Adipose tissue (tissue), 3 donors: ENCODE data around the gene NDRG3. TPM values are rescaled to one million over a fixed set of nuclear protein-coding genes. Genes with fewer than 3 reads are reported as not detected.

Source experiments
- H3K27ac ChIP-seq: one replicate; pipeline ENCODE4 v1.5.1; 2013; ENCODE audit warnings: low read depth, low read length
- WGBS, 3 donors: extraction: QIAGEN DNeasy Blood & Tissue Kit; methylation state at CpG; one replicate each; pipeline ENCODE4 v1.1.7; 2013; 5-methylcytosine and 5-hydroxymethylcytosine counted together
- polyA plus RNA-seq, 3 donors: library from polyadenylated mRNA; stranded (reverse); fragments of 200-250 nt; gene quantifications; one replicate each; pipeline ENCODE4 v1.2.3, GENCODE V29; 2013
- donor health status: healthy with polysubstance abuse.
- donor health status: Bipolar disorder and iron deficiency.
- donor health status: healthy.

The NDRG3 gene
- polyA plus RNA-seq: 10 to 100 TPM in 1 of 3 donors, 1 to 10 TPM in 2; 8.4 to 24.4 (median 9.0) TPM

DNA sequence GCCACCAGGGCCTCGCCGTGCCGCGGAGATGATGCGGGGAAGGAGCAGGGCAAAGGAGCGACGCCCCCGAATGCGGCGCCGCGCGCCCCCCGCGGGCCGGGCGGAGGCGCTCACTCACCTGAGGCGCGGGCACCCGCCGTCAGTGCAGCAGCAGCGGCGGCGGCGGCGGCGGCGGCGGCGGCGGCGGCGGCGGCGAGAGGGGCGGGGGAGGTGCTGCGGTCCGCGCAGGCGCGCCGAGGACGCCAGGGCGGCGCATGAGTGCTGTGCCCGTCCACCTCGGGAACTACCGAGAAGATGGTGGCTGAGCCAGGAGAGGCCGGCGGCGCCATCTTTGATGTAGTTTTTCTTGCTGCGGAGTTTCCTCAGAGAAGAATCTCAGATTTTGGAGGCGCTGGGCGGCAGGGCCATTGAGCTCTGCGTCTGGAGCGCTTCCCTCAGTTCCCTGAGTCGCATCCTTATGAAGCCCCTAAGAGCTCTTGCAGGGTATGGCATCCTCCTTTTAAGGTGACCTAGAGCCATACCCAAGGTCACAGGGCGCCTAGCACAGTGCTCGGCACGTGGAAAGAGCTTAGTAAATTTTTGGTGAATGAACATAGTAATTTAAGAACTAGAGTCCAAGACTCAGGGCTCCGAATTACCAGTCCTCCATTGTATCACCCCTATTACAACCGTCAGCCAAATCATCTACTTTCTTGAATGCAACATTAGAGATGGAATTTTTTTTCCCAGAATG lies at the start of gene NDRG3:
Gene NDRG3, minus strand, starts transcription at position 164 of the 733 bp plus-strand sequence. CDS start 24,355 bp downstream, outside the sequence.
- no peak within 1 kb of the TSS for H3K27ac ChIP-seq
- 3% methylated on average over 45 to 63 of the region's 63 CpGs for WGBS, 3 donors

DNA sequence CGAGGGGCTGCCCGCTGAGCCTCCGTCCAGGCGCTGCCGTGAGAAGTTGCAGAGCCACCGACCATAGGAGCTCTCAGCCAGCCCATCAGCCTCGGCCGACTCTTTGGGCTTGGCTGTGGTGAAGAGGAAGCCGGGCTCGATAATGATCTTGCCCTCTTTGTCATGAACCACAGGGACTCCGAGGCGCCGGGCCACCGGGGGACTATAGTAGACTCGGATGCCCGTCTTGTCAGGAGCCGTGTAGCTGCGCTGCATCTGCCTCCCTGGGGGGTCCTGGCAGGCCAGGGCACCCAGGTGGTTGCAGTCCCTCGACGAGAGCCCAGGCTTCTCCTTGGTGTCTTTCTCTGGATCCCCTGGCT lies 48.2 kb upstream of the NDRG3 start:
- H3K27ac ChIP-seq: no peak overlapping the region
- WGBS, 3 donors: 90 to 95% (median 93%) methylated on average over 20 of the region's 20 CpGs

DNA sequence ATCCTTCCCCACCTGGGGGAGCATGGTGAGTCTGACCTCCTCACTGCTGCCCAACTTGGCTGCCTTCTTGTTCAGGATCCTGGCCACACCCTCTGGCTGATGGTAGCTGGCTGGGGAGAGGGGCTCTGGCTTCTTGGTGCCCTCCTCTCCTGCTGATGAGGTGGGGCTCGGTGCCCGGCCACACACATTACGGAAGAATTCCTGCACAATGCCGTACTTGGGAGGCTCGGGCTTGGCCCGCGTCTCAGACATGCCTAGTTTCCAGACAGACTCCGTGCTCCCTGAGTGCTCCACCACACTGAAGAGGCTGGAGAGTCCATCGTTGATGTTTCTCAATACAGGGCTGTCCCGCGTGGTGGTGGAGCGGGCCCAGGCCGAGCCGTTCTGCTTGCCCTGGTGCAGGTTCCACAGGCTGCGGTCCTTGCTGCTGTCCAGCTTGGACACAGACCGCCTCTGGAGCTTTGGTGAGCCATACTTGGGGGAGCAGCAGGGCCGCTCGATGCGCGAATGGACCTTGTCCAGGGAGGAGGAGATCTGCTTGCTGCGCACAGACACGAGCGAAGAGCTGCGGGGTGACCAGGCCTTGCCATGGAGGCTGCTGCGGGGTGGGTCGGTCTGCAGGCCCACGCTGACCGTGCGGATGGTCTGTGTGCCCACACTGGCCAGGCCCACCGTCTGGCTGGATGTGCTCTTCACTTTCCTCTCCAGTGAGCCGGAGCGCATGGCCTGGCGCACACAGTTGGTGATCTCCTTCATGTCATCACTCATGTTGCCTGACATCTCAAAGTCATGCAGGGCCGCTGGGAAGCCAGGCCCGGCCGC lies 47.6 kb upstream of the NDRG3 start:
- no peak overlapping the region for H3K27ac ChIP-seq
- WGBS, 3 donors: 94 to 95% (median 95%) methylated on average over 32 to 36 of the region's 36 CpGs

DNA sequence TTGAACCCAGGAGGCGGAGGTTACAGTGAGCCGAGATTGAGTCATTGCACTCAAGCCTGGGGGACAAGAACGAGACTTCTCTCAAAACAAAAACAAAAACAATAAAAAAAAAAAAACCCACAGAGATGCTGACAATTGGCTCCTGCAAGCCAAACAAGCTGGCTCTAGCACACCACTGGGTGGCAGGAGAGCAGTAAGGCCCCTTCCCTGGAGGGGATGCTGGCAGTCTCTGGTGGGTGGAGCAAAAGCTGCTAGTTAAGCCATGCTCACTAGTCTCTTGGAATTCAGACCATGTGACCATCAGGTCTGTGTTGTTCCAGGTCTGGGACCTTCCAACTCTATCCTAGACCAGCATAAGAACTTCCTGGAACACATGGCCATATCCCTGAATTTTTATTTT lies 46.5 kb upstream of the NDRG3 start:
- 74 to 90% (median 80%) methylated on average over 3 of the region's 3 CpGs for WGBS, 3 donors
- no peak overlapping the region for H3K27ac ChIP-seq

DNA sequence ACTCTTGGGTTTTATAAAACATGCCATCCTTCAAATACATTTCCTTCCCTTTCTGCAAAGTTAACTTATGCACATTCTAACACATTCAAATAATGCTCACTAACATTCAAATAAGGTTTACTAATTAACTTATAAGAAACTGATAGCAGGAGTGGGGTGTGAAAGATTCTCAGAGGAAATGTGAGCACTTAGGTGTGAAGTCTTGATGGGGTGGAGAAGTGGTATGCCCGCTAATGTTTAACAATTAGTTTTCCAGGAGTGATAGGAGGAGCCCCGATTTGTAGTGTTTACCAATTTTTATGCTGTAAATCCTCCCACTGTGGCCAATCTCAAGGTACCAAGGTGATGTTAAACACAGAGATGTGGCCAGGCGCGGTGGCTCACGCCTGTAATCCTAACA lies 46.0 kb upstream of the NDRG3 start:
- WGBS, 3 donors: 88 to 95% (median 92%) methylated on average over 5 of the region's 5 CpGs

DNA sequence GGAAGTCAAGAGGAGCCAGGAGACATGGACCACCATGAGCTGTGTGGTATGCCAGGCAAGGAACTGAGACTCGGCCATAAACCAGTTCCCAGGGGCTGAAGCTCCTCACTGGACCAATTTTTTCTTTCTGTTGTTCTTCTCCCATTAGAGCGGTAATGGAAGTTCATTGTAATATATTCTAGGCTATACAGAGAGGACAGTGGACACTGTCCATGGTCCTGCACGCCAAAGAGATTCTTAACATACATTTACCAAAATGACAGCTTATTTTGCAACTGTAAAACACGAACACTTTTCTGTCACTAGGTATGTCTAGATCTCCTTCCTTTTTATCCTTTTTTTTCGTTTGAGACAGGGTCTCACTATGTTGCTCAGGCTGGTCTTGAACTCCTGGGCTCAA lies 40.8 kb upstream of the NDRG3 start:
- no peak overlapping the region for H3K27ac ChIP-seq
- WGBS, 3 donors: 81 to 91% (median 87%) methylated on average over 5 of the region's 5 CpGs

More for the DNA sequence above, 46.0 kb upstream of the NDRG3 start:
- H3K27ac ChIP-seq: no peak overlapping the region

DNA sequence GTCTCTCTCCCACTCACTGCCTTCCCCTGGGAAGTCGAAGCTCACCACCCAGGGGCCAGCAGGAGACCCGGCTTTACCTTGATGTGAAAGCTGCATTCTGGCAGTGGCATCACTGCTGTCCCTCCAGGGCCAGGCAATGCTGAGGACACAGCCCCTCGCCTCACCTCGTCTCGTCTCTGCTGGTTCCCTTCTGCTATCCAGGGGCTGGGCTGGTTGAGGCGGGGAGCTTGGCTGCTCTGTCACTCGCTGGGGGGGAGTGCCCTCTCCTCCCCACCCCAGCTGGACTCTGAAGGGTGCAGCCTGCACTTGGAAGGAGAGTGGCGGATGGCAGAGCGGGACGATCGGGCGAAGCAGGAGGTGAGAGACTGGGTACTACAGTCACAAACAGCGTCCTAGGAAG lies 40.4 kb upstream of the NDRG3 start:
- 94 to 99% (median 96%) methylated on average over 13 of the region's 13 CpGs for WGBS, 3 donors
- no peak overlapping the region for H3K27ac ChIP-seq

DNA sequence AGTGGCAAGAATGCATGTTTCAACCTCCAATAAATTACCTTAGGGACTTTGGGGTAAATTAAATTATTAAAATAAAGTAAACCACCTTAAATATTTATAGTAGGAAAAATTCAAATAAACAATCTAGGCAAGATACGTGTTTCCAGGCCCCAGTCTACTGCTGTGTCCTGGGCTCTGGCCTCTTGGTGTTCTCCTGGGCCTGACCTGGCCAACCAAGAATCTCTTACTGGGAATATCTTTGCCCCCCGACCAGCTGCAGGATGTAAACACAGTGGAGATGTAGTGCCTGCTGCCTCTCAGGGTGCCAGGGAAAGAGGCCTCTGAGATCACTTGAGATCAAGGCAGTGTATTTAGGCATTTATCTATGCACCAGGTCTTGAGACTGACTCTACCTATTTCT lies 39.4 kb upstream of the NDRG3 start:
- H3K27ac ChIP-seq: no peak overlapping the region
- WGBS, 3 donors: 76 to 86% (median 85%) methylated on average over 2 of the region's 2 CpGs

DNA sequence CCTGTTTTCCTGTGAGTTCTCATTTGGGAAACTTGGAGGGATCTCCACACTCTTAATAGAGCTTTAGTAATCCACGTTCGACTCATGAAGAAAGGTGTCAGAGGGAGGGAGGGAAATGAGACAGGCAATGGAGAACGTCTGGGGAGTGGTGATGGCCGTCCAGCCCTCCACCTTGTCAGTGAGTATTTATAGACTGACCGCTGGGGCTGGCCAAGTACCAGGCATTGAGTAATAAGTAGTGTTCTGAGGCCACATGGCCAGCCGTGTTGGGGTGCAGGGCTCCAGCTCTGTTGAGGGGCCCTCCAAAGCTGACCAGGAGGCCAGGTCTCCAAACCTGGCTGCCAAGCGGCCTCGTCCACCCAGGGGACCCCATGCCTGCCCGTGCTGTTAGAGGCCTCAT lies 39.0 kb upstream of the NDRG3 start:
- WGBS, 3 donors: 71 to 83% (median 74%) methylated on average over 9 of the region's 9 CpGs
- no peak overlapping the region for H3K27ac ChIP-seq

DNA sequence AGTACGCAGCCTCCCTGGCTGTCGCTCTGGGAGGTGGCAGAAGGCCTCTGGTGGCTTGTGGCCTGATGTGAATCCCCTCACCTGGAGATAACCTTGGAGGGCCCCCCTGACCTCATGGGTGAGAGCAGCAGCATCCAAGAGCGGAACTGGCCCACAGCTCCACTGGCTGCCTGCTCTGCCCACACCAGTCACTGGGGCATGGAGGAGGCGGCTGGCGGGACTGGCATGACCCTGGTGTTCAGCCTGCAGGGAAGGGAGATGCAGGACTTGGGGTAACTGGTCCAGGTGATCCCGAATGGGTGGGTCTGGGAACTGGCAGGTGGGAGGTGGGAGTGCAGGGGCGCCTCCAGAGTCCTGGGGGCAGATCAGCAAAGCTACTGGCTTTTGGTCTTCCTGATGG lies 38.2 kb upstream of the NDRG3 start:
- 94 to 97% (median 95%) methylated on average over 7 of the region's 7 CpGs for WGBS, 3 donors
- H3K27ac ChIP-seq: no peak overlapping the region

DNA sequence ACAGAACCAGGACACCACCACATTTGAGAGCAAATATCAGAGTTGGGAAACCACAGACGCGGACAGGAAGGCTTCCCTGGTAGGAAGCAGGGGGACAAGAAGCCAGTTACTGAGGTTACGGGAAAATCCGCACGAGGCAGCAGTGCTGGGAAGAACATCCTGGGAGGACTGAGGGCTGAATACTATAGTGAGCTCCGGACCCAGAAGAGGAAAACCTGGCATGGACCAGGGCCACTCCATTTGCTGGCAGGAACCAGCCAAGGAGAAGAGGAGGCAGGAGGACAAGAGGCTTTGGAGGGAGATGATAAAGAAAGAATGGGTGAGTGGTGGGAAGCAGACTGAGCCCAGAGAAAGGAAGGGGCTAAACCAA lies 33.8 kb upstream of the NDRG3 start:
- WGBS, 3 donors: 60 to 75% (median 67%) methylated on average over 6 of the region's 6 CpGs
- no peak overlapping the region for H3K27ac ChIP-seq

DNA sequence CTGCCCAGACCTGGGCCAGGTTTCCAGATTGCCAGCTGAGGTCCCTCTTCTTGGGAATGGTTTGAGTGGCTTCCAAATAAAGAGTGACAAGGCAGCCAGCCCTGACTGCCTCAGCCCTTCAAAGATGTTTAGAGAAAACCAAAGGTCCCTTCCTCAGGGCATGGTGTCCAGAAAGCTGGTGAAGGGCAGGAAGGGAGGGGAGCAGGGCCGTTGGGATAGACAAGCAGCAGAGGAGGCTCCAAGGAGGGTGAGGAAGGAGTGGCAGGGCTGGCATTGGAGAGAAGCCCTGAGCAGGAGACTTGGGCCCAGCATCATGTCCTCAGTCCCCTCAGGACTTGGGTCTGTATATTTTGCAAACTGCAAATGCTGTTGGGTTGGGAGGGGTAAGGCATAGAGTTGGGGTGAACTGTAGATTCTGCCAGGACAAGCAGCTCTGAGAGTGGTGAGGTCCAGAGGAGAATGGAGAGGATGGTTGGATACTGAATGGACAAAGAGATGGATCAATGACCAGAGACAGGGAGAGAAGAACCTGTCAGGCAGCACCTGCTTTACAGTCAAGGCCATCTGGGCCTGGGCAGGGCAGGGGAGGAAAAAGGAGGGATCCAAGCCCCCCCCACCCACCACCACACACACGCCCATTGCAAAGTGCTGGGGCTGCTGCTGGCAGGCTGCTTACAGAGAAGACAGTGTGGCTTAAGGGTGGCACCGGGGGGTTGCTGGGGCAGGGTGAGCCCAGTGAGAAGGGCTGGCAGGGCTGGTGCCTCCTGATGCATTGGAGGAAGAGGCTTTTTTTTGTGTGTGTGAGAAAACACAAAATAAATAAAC lies 33.2 kb upstream of the NDRG3 start:
- 58 to 82% (median 67%) methylated on average over 3 of the region's 3 CpGs for WGBS, 3 donors
- H3K27ac ChIP-seq: no peak overlapping the region

DNA sequence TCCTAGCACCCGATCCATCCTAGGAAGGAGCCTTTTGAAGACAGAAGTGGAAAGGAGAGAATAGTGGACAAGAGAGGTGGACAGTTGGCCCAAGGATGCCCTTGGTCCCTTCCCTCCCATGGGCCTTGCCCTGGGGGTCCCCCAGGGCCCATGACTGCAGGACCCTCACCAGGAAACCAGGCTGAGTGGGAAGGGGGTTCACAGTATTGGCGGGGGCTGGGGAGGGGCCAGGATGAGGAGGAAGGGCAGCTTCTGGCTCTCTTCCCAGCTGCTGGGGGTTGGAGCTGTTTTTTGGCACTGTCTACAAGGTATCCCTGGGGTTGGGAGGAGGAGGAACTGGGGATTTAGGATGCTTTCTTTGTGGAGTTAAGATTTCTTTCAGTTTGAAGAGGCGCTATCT lies 31.7 kb upstream of the NDRG3 start:
- no peak overlapping the region for H3K27ac ChIP-seq
- 62 to 71% (median 68%) methylated on average over 3 of the region's 3 CpGs for WGBS, 3 donors

DNA sequence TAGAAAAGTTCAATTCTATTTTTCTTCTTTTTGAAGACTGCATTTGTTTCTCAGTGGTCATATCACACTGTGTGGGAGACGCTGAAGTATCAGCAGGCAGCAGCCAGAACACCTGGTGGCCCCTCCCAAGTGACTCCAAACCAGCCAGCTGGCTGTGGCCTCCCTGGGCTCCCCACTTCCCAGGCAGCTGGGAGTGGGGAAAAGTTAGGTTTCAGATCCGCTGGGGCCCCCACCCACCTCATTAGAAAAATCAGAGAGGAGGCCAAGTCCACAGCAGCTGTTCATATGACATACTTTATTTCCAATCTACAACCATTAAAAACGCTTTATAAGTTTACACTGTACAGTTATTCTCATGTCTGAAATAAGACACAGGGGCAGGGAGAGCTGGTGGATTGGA lies 31.3 kb upstream of the NDRG3 start:
- 56 to 74% (median 70%) methylated on average over 3 of the region's 3 CpGs for WGBS, 3 donors
- no peak overlapping the region for H3K27ac ChIP-seq

DNA sequence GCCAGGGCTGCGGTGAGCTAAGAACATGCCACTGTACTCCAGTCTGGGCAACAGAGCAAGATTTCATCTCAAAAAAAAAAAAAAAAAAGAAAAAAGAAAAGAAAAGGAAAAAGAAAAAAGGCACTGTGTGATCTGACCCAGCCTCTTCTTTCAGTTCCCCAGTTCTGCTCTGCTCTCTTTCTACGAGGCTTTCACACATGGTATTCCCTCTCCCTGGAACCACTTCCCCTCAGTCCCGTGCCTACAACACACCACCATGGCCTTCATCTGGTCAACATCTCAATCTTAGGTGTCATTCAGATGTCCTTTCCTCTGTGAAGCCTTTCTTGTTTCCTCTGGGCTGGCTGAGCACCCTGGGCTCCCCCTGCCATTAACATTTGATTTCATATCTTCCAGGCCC lies 29.9 kb upstream of the NDRG3 start:
- 78 to 93% (median 92%) methylated on average over 3 of the region's 3 CpGs for WGBS, 3 donors
- H3K27ac ChIP-seq: no peak overlapping the region

DNA sequence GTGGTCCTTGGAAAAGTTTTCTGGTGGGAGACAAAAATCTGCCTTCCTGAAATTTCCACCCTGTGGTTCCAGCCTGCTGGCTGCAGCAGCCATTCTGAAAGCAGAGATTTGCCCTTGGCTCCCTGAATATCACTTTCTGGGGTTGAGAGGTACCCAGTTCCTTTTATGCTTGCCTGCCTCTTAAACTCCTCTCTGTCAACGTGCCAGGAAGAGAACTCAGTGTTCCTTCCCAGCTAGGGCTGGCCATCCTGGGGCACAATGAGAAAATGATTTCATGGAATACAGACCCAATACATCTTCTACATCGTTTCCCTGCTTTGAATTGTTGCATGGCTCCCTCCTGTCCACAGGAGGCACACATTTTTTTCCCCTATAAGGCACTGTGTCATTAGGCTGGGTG lies 29.3 kb upstream of the NDRG3 start:
- 47 to 80% (median 66%) methylated on average over 2 of the region's 2 CpGs for WGBS, 3 donors
- H3K27ac ChIP-seq: no peak overlapping the region

DNA sequence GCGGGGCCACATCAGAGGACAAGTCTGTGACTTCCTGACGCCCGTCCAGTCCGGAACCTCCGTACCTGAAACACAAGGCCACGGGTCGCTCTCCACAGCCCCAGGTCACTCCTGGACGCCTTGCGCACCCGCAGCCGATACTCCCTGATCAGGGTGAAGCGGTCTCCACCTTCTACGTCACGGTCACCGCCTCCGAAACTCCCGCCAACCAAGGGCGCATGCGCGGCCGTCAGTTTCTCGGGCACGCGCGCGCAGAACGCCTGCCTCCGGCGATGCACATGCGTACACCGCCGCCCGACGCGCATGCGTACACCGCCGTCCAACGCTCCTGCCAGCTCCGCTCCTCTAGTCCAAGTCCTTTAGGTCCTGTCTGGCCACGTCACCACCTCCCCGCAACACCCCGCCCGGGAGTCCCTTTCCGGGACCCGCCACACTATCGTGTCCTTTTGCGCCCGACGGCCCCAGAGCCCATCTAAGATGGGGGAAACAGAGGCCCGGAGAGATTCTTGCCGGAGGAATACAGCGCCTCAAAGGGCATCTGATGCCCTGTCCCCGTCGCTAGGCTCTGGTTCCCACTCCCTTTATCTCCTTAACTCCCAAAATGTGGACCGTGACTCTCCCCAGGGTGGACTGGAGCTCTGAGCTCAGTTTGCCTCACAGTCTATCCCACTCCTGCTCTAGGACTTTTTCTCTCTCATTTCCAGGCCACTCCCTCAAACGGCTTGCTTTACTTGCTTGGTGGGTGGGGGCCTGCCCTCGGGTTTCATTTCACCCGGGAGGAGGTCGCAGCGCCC lies 27.9 kb upstream of the NDRG3 start, which contains the start of gene DSN1:
Gene DSN1, minus strand, starts transcription at position 167 of the 794 bp plus-strand sequence. CDS start 2,305 bp downstream, outside the sequence.
- H3K27ac ChIP-seq: peak within 1 kb of the TSS; percentile 90
- WGBS, 3 donors: 0 to 1% (median 1%) methylated on average over 54 to 61 of the region's 61 CpGs

DNA sequence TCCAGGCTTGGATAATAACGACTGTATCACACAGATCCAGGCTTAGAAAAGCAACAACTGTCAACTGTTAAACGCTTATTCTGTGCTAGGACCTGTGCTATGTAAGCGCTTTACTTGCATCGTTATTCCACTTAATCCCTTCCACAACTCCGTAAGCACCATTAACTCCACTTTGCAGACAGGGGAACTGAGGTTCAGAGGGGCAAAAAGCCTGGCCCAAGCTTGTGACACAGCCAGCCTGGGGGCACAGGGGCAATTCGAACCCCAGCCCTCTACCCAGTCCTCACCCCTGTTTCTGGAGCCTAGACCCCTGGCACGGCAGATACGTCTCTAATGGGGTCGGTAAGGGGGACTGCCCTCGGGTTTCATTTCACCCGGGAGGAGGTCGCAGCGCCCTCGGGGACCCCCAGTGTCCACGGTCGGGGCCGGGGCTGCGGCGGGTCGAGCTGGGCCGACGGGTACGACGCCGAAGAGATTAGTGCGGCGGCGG lies 27.3 kb upstream of the NDRG3 start:
- H3K27ac ChIP-seq: no peak overlapping the region
- 1 to 2% (median 2%) methylated on average over 25 to 28 of the region's 28 CpGs for WGBS, 3 donors
